ENCODE data around the gene SERPINB3.

DNA sequence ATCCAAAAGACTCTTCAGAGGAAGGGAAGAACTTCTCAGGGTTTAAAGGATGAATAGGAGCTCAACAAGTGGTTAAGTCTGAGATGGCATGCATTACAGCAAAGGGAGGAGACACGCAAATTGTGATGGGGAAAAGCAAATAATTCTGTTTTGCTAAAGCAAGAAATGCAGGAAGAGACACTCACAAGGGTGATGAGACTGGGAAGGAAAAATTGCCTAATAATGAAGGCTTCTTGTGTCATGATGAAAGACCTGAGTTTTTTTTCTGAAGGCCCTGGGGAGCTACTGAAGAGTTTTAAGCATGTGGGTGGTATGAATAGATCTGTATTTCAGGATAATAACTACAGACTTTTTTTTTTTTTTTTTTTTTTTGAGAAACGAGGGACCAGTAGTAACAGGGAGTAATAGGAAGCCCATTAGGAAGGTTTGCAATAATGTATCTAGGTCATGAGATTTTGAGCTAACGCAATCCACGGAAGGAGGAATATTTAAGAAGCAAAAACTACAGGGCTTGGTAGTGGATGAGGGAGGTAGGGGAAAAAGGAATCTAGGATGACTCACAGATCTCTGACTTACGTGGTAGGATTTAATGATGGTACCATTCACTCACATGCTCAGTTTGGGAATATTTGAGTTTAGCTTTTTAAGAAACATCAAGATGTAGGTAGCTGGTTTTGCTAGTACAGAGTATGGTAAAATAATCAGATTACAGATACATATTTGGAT, 16.0 kb upstream of the SERPINB3 start:
- TF ChIP-seq EP300 (IDR thresholded peaks at IDR 0.05), result no peak
- no peak for TF ChIP-seq CTCF (IDR thresholded peaks at IDR 0.05)
